HG03064 (cell line): Measurements from ENCODE around the gene COL6A5.

Experiments used
- ATAC-seq: cut with Tn5 transposase; IDR thresholded peaks from one replicate; pipeline ENCODE4 v1.9.1; 2021; ENCODE audit warnings: low read depth; ENCODE audit not compliant: unreplicated experiment

The COL6A5 gene

GRCh38 chr3:130509008-130509407, 163.5 kb downstream of the COL6A5 start:
- ATAC-seq, result no peak

DNA sequence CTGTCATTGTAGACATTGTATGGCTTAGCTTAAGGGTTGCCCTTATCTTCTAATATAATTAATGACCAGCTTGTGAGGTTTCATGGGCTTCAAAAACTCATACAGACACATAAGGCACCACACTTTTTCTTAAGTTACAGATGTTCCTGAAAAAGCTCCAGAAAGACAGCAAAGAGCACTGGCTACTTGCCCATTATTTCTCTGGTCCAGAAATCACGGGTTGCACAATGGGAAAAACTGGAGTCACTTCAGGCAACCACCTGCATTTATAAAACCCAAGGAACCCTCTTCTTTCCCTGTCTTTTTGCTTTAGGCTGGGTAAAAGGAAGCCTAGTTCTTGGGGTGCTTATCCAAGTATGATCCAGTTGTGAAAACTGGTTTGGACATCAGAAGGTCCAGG, 169.2 kb downstream of the COL6A5 start:
- no peak for ATAC-seq

DNA sequence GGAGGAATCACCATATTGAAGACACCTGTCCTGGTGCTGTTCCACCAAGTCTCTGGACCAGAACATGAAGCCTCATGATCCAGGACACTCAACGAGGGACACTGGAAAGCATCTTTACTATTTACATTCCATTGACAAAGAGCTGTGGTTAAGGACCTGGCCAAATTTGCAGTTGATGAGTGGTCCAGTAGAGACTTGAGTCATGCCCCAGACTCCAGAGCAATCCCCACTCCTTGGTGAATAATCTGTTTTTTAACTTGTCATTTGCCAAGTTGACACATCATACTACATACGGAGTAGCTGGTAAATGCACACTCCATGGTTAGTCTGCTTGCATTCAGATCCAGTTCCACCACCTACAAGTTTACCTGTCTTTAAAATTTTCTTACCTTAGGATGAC, 170.3 kb downstream of the COL6A5 start:
- ATAC-seq, result no peak

GRCh38 chr3:130516645-130517512, 171.4 kb downstream of the COL6A5 start, which contains the start of gene COL6A6:
TSS of gene COL6A6 (plus strand) at chr3:130517177. CDS start at chr3:130560365, 43,188 bp downstream.
- ATAC-seq, result no peak

DNA sequence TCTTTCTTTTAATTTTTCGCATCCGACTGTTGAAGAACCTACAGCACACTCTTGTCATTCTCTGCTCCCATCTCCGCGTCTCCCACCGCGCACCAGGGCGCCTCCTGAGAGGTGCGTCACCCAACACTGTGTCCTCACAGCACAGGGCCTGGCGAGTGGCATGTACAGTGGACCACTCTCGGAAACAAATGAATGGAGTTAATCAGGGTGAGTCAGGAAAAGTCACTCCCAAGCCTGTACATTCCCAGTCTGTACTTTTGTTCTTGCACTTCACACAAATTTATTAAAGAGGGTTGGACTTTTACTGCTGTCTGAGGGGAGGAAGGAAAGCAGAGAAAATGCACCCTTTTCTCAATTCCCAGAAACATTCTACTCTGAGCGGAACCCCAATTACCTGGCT, 172.1 kb downstream of the COL6A5 start:
- no peak for ATAC-seq

DNA sequence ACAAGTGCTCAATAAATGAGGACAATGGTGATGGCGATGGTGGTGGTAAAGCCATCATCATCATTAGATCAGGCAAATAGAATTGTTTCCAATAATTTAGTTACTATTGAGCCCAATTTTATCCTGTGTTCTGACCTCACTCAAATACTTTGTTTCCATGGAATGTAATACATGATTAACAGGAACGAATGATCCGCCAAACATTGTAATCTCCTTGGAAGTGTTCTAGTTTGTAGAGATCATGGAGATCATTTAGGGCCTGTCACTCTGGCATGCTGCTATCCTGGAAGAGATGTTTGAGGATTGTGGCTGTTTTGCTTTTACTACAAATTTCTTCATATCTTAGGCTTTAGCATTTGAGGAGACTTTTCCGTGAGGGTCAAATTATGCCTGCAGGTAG, 174.3 kb downstream of the COL6A5 start:
- ATAC-seq, result no peak

DNA sequence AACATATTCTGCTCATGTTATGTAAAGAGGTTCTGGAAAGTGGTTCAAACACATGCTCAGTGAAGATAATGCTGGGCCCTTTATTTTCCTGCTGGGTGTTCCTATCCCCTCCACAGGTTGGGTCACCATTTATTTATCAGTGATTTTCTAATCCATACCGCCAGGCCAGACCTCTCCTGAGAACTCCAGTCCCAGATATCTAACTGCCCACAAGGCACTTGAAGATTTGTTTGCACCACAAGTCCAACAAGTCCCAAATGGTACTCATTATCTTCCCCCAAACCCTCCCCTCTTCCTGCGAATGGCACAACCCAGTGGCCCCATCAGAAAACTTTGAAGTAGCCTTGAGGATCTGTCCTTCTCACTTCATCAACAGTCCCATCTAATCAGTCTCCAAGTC, 176.9 kb downstream of the COL6A5 start:
- no peak for ATAC-seq

DNA sequence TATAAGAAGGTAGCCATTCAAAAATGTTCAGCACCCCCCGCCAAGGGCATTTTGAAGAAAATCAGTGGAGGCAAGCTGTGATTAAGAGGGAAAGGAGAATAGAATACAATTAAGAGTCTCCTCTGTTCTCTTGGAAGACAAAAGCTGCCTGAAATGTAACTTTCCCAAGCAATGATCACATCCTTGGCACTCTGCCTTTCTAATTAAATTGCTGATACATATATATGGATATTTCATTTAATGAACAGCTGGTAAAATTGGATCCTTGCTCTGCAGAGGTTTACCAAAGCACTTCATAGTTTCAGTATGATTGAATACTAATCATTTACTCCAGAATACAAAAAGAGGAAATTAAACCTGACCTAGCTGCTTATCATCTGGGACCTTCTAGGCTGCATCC, 182.0 kb downstream of the COL6A5 start:
- no peak for ATAC-seq

GRCh38 chr3:130528120-130528519, 182.6 kb downstream of the COL6A5 start:
- no peak for ATAC-seq

GRCh38 chr3:130529486-130530215, 184.2 kb downstream of the COL6A5 start:
- no peak for ATAC-seq

- no peak for ATAC-seq
Measured at GRCh38 chr3:130533247-130533646, 187.8 kb downstream of the COL6A5 start.
